HG02852 (cell line): ENCODE data around the gene YEATS4.

Experiments used
- ATAC-seq: cut with Tn5 transposase; IDR thresholded peaks from one replicate; pipeline ENCODE4 v1.9.1; 2021; ENCODE audit warnings: mild to moderate bottlenecking, moderate library complexity; ENCODE audit not compliant: unreplicated experiment

YEATS4 gene

DNA sequence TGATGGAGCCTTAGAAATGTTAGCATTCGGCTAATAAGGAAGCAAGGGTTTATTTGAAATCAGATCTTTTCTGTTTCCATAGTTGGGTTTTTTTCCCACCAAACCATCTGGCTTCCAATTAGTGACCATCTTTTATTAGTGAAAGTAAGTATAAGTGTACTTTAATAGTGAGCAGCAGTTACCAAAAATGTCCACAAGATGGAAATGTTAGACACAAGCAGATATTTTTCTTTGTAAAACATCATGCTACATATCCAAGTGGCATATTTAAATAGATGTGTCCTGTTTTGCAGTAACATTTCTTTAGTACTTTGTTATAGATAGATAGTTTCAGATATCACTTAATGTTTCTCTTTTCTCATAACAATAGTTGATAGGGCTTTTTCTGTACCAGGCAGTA is 28.8 kb downstream of the YEATS4 start:
- ATAC-seq = no peak

DNA sequence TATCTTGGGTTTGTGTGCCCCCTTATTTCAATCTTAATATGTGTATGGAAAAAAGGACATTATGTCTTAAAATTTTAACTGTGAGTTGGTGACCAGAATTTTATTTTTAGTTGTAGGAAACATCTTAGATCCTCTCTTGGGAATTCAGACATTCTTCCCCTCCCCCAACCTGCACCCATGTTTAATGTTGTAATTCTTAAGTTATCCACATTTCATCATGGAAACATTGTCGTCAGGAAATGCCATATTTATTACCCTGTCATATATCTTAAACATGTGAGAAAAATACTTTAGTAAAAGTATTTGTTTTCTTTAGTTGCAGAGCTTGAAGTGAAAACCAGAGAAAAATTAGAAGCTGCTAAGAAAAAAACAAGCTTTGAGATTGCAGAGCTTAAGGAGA is 30.3 kb downstream of the YEATS4 start:
- no peak for ATAC-seq

- ATAC-seq = peak; percentile 92
Observed at GRCh38 chr12:69392179-69392928, 32.8 kb downstream of the YEATS4 start.

DNA sequence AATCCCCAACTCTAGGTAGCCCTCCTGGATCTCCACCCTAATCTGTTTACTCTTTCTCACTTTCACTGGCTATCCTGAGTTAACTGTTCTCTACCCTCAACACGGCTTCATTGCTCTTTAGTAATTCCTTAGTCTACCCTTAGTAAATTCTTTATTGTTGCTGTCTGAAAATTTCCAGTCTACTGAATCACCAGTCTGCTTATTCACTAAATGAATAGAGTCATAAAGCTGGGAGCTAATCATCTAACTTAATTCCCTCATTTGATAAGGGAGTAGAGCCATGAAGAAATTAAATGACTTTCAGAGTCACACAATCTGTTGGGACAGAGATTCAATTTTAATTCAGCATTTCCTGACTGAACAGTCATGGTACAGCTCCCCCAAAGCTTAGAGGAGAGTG is 36.5 kb downstream of the YEATS4 start:
- no peak for ATAC-seq

GRCh38 chr12:69396963-69397362 is 37.4 kb downstream of the YEATS4 start:
- no peak for ATAC-seq

- no peak for ATAC-seq
Observed at GRCh38 chr12:69397978-69398377, 38.4 kb downstream of the YEATS4 start.

GRCh38 chr12:69401940-69402339 is 42.4 kb downstream of the YEATS4 start:
- ATAC-seq = no peak

- no peak for ATAC-seq
Observed at GRCh38 chr12:69404851-69405565, 45.5 kb downstream of the YEATS4 start.

DNA sequence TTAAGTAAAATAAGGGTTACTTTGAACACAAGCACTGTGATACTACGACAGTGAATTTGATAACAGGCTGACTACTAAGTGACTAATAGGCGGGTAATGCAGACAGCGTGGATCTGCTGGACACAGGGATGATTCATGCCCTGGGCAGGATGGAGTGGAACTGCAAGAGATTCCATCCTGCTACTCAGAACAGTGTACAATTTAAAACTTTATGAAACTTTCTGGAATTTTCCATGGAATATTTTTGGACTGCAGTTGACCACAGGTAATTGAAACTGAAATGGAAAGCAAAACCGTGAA is 46.0 kb downstream of the YEATS4 start:
- no peak for ATAC-seq

DNA sequence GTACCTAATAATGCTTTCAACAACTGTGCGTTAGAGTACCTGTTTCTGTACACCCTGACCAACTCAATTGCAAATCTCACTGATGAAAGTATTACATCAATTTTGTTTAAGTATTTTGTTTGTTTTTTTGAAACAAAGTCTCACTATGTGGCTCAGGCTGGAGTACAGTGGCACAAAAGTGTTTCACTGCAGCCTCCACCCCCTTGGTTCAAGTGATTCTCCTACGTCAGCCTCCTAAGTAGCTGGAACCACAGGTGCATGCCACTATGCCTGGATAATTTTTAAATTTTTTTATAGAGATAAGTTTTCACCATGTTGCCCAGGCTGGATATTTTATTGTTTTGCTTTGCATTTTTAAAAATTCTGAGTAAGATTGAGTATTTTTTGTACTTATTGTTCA is 46.7 kb downstream of the YEATS4 start:
- no peak for ATAC-seq

GRCh38 chr12:69410571-69410970 is 51.0 kb downstream of the YEATS4 start:
- no peak for ATAC-seq

DNA sequence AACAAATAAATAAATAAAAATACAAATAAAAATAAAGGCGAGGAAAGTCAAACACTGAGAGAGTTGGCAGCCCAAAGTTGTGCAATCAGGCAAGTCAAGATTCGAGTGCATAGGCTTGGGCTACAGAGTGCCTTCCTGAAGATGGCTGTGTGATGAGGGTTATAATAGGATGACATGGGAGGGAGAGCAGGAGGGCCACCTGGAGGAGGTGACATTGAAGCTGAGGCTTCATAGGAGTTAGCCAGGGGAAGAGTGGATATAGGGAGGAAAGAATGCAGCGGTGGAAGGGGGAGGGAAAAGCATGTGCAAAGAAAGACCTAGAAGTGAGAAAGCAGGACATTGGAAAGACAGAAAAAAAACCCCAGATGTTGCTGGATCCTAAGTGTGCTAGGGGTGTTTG is 53.1 kb downstream of the YEATS4 start:
- ATAC-seq = no peak

DNA sequence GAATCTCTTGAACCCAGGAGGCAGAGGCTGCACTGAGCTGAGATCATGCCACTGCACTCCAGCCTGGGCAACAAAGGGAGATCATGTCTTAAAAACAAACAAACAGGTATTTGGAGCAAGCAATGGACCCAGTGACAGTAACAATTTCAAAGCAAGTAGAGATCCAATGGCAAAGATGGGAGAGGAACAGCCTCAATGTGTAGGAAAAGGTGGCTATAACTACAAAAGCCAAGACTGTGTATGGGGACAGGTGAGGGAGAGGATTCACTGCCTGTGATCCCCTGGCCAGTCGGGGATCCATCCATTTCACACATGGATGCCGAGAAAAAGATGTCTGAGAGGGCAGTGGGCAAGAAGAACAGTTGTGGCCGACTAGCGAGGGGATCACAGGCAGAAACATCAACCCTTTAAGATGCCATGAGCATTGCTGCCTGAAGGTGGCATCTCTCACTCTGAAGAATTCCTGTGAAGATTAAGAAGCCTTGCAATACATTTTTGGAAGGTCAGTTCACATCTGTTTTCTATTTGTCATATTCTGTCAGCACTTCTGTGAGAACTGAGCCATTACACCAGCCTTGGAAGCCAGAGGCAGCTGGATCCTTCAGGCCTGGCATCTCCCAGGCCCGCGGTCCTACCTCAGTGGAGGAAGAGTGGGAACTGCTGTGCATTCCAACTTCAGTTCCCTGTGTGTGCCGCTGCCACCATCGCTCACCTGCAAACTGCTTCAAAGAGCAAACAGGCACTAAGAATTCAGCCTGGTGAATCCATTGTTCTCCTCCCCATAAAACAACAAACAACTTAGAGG is 56.1 kb downstream of the YEATS4 start:
- ATAC-seq = no peak

- no peak for ATAC-seq
Observed at GRCh38 chr12:69417231-69417630, 57.7 kb downstream of the YEATS4 start.

GRCh38 chr12:69417741-69418167 is 58.2 kb downstream of the YEATS4 start:
- ATAC-seq = no peak

- no peak for ATAC-seq
Observed at GRCh38 chr12:69419701-69420100, 60.2 kb downstream of the YEATS4 start.

DNA sequence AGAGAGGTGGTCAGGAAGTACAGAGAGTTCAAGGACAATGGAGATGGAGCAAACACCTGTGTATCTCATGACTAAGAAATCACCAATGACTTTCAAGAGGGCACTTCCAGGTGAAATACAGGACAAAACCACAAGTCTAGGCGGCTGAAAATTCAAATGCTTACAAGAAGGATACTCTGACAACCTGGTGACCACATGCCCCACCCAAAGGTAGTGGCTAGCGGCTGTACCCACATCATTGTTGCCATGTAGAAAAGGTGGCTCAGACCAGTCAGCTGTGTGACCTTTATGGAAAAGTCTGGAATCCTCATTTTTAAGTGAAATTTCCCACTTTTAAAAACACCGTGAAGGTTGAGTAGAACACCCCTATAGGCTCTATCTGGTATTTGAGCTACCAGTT is 62.0 kb downstream of the YEATS4 start:
- no peak for ATAC-seq

GRCh38 chr12:69423037-69423905 is 63.7 kb downstream of the YEATS4 start:
- no peak for ATAC-seq

GRCh38 chr12:69425417-69425816 is 65.9 kb downstream of the YEATS4 start:
- ATAC-seq = no peak

GRCh38 chr12:69428351-69429073 is 69.0 kb downstream of the YEATS4 start:
- ATAC-seq = no peak
